Activated CD4-positive, alpha-beta memory T cell treated with anti-CD3 and anti-CD28 coated beads for 36 hours (primary cell): ENCODE results near the gene REST. TPM values are rescaled to one million over a fixed set of nuclear protein-coding genes. Genes with fewer than 3 reads are reported as not detected.
"Not testable (repeated sequence)": the region's sequence is repeated elsewhere in the genome, so short reads cannot be mapped to it uniquely, and the experiment has no call there.

Source experiments
- CTCF ChIA-PET: fragments of 350-600 bp; sonication (Branson Sonifier 250); formaldehyde crosslinking; loops from one replicate; lab custom pipeline; 2021; ENCODE audit warnings: antibody characterized with exemption, inconsistent platforms; lab: Charles Lee
- POLR2A ChIA-PET: fragments of 350-600 bp; sonication (Branson Sonifier 250); formaldehyde crosslinking; loops from one replicate; lab custom pipeline; 2021; ENCODE audit warnings: antibody characterized with exemption; lab: Charles Lee
- DNase-seq: peaks from one replicate; pipeline ENCODE4 v3.0.0-alpha.2; 2020
- H3K27ac Mint-ChIP-seq: one replicate; pipeline ENCODE4 v1.8.0; 2021; ENCODE audit warnings: mixed read lengths
- H3K27me3 Mint-ChIP-seq: one replicate; pipeline ENCODE4 v1.8.0; 2021; ENCODE audit warnings: mixed read lengths
- H3K36me3 Mint-ChIP-seq: one replicate; pipeline ENCODE4 v1.8.0; 2021; ENCODE audit warnings: mixed read lengths
- H3K4me1 Mint-ChIP-seq: one replicate; pipeline ENCODE4 v1.8.0; 2021; ENCODE audit warnings: low read depth, mixed read lengths
- H3K4me3 Mint-ChIP-seq: one replicate; pipeline ENCODE4 v1.8.0; 2021; ENCODE audit warnings: mild to moderate bottlenecking, mixed read lengths
- H3K9me3 Mint-ChIP-seq: one replicate; pipeline ENCODE4 v1.8.0; 2021; ENCODE audit warnings: mixed read lengths
- intact Hi-C: fragments of 100-400 bp; cut with micrococcal nuclease; formaldehyde crosslinking; loops from one replicate; pipeline ENCODE4 v1.15.1; 2023
- total RNA-seq, 2 experiments: library from RNA; stranded (reverse); gene quantifications; one replicate each; pipeline ENCODE4 v1.2.3, GENCODE V29; 2021

Gene REST
- total RNA-seq, 2 experiments from 2014 or later: 46.1 to 47.0 TPM

GRCh38 chr4:56884511-56884910 is 23.2 kb upstream of the REST start:
- H3K27me3 Mint-ChIP-seq: peaks cover 14% of the 10 kb centered on the region
- H3K4me3 Mint-ChIP-seq, POLR2A ChIA-PET, DNase-seq, H3K9me3 Mint-ChIP-seq, H3K36me3 Mint-ChIP-seq, intact Hi-C loops, H3K4me1 Mint-ChIP-seq, H3K27ac Mint-ChIP-seq, CTCF ChIA-PET: not testable (repeated sequence)

GRCh38 chr4:56892691-56893090 is 15.0 kb upstream of the REST start:
- Mint-ChIP-seq H3K4me1 (no peaks in the 10 kb centered on the region), H3K27me3 (peaks cover 2% of the 10 kb centered on the region), H3K9me3 (no peaks in the 10 kb centered on the region), H3K36me3 (no peaks in the 10 kb centered on the region), H3K27ac (no peak overlapping the region), H3K4me3 (no peak overlapping the region)
- ChIA-PET CTCF (no interaction called here), POLR2A (no interaction called here)
- DNase-seq: no peak
- intact Hi-C loops: no loop called here

GRCh38 chr4:56897842-56898241 is 9.9 kb upstream of the REST start:
- H3K4me1 Mint-ChIP-seq, H3K27me3 Mint-ChIP-seq, H3K9me3 Mint-ChIP-seq, DNase-seq, CTCF ChIA-PET, H3K27ac Mint-ChIP-seq, H3K4me3 Mint-ChIP-seq, H3K36me3 Mint-ChIP-seq, intact Hi-C loops: not testable (repeated sequence)
- POLR2A ChIA-PET: interaction anchor here (1.1 kb wide), 1 partner anchor 94 kb away, joined by 3 read pairs; no protein-coding TSS in a partner anchor

GRCh38 chr4:56900186-56900585 is 7.5 kb upstream of the REST start:
- intact Hi-C loops, H3K4me3 Mint-ChIP-seq, H3K9me3 Mint-ChIP-seq, DNase-seq, CTCF ChIA-PET, H3K4me1 Mint-ChIP-seq, H3K27me3 Mint-ChIP-seq, H3K36me3 Mint-ChIP-seq, H3K27ac Mint-ChIP-seq: not testable (repeated sequence)
- POLR2A ChIA-PET: interaction anchor here (0.6 kb wide), 1 partner anchor 142 kb away, joined by 3 read pairs; no protein-coding TSS in a partner anchor

- H3K27me3 Mint-ChIP-seq: no peaks in the 10 kb centered on the region
- POLR2A ChIA-PET: no interaction called here
- CTCF ChIA-PET: interaction anchor here (0.6 kb wide), 1 partner anchor 160 kb away, joined by 3 read pairs; no protein-coding TSS in a partner anchor
- H3K36me3 Mint-ChIP-seq: no peaks in the 10 kb centered on the region
- peaks cover 14% of the 10 kb centered on the region for H3K4me1 Mint-ChIP-seq
- no peak for DNase-seq
- no peaks in the 10 kb centered on the region for H3K9me3 Mint-ChIP-seq
- intact Hi-C loops: no loop called here
- no peak overlapping the region for H3K4me3 Mint-ChIP-seq
- H3K27ac Mint-ChIP-seq: no peak overlapping the region
Observed at GRCh38 chr4:56902703-56903102, 5.0 kb upstream of the REST start.

- H3K27me3 Mint-ChIP-seq: no peaks in the 10 kb centered on the region
- peaks cover 5% of the 10 kb centered on the region for H3K36me3 Mint-ChIP-seq
- no peaks in the 10 kb centered on the region for H3K9me3 Mint-ChIP-seq
- peaks cover 25% of the 10 kb centered on the region for H3K4me1 Mint-ChIP-seq
- H3K27ac Mint-ChIP-seq: no peak overlapping the region
- POLR2A ChIA-PET: interaction anchor here (5.7 kb wide), 1 partner anchor 73 kb away, joined by 70 read pairs; the partner anchor contains the start of genes NOA1 and POLR2B
- H3K4me3 Mint-ChIP-seq: no peak overlapping the region
- intact Hi-C loops: loop anchor here (2.0 to 5.0 kb wide), 4 partner anchors 103 to 518 kb away; partner anchors contain the start of gene AASDH
- no peak for DNase-seq
- CTCF ChIA-PET: interaction anchor here (1.6 kb wide), 1 partner anchor 106 kb away, joined by 3 read pairs; no protein-coding TSS in a partner anchor
Observed at GRCh38 chr4:56905796-56906195, 1.9 kb upstream of the REST start.

- Mint-ChIP-seq H3K4me3 (peak overlapping the region; percentile 88), H3K9me3 (no peaks in the 10 kb centered on the region), H3K27ac (peak overlapping the region; percentile 55), H3K36me3 (peaks cover 12% of the 10 kb centered on the region), H3K4me1 (peaks cover 35% of the 10 kb centered on the region), H3K27me3 (no peaks in the 10 kb centered on the region)
- ChIA-PET CTCF (interaction anchor here (0.6 to 3.4 kb wide), 7 partner anchors 16 to 267 kb away, joined by 3 to 23 read pairs (median 3); partner anchors contain the start of genes NOA1 and POLR2B), POLR2A (interaction anchor here (0.8 to 5.7 kb wide), 2 partner anchors 72 to 471 kb away, joined by 4 to 70 read pairs; partner anchors contain the start of genes NOA1, PAICS and POLR2B)
- peak; percentile 21 for DNase-seq
- intact Hi-C loops: loop anchor here (2.0 to 5.0 kb wide), 4 partner anchors 104 to 519 kb away; partner anchors contain the start of gene AASDH
Observed at GRCh38 chr4:56906489-56907393, 959 bp upstream of the REST start.

- peaks cover 45% of the 10 kb centered on the region for H3K4me1 Mint-ChIP-seq
- ChIA-PET CTCF (interaction anchor here (0.6 to 3.4 kb wide), 5 partner anchors 15 to 98 kb away, joined by 3 to 23 read pairs (median 3); partner anchors contain the start of genes NOA1 and POLR2B), POLR2A (interaction anchor here (0.7 to 5.7 kb wide), 7 partner anchors 13 to 521 kb away, joined by 3 to 70 read pairs (median 5); partner anchors contain the start of genes AASDH, NOA1, PAICS and POLR2B)
- intact Hi-C loops: loop anchor here (1.0 to 5.0 kb wide), 5 partner anchors 69 to 521 kb away; partner anchors contain the start of genes AASDH, NOA1 and PAICS
- peaks cover 15% of the 10 kb centered on the region for H3K36me3 Mint-ChIP-seq
- DNase-seq: peak; percentile 76
- peak overlapping the region; percentile 96 for H3K4me3 Mint-ChIP-seq
- peak overlapping the region; percentile 96 for H3K27ac Mint-ChIP-seq
- H3K27me3 Mint-ChIP-seq: no peaks in the 10 kb centered on the region
- H3K9me3 Mint-ChIP-seq: no peaks in the 10 kb centered on the region
Observed at GRCh38 chr4:56908206-56909085, 746 bp downstream of the REST start.

- DNase-seq: peak; percentile 68
- H3K27ac Mint-ChIP-seq: peak overlapping the region; percentile 96
- POLR2A ChIA-PET: interaction anchor here (0.7 to 5.7 kb wide), 6 partner anchors 12 to 522 kb away, joined by 3 to 70 read pairs (median 5); partner anchors contain the start of genes AASDH, NOA1, PAICS and POLR2B
- H3K4me1 Mint-ChIP-seq: peaks cover 51% of the 10 kb centered on the region
- H3K27me3 Mint-ChIP-seq: no peaks in the 10 kb centered on the region
- no peaks in the 10 kb centered on the region for H3K9me3 Mint-ChIP-seq
- intact Hi-C loops: loop anchor here (1.0 to 5.0 kb wide), 4 partner anchors 68 to 522 kb away; partner anchors contain the start of genes AASDH and NOA1
- H3K4me3 Mint-ChIP-seq: peak overlapping the region; percentile 96
- H3K36me3 Mint-ChIP-seq: peaks cover 16% of the 10 kb centered on the region
- CTCF ChIA-PET: interaction anchor here (1.0 to 3.4 kb wide), 6 partner anchors 11 to 69 kb away, joined by 3 to 23 read pairs (median 3); partner anchors contain the start of genes NOA1 and POLR2B
Observed at GRCh38 chr4:56909086-56909894, 1.6 kb downstream of the REST start.

- intact Hi-C loops: no loop called here
- H3K9me3 Mint-ChIP-seq: no peaks in the 10 kb centered on the region
- peak; percentile 13 for DNase-seq
- H3K27ac Mint-ChIP-seq: peak overlapping the region; percentile 96
- peak overlapping the region; percentile 96 for H3K4me3 Mint-ChIP-seq
- POLR2A ChIA-PET: interaction anchor here (5.7 kb wide), 1 partner anchor 68 kb away, joined by 70 read pairs; the partner anchor contains the start of genes NOA1 and POLR2B
- CTCF ChIA-PET: interaction anchor here (1.1 to 3.4 kb wide), 2 partner anchors 10 to 68 kb away, joined by 3 to 23 read pairs; partner anchors contain the start of genes NOA1 and POLR2B
- no peaks in the 10 kb centered on the region for H3K27me3 Mint-ChIP-seq
- peaks cover 17% of the 10 kb centered on the region for H3K36me3 Mint-ChIP-seq
- peaks cover 56% of the 10 kb centered on the region for H3K4me1 Mint-ChIP-seq
Observed at GRCh38 chr4:56910172-56910967, 2.7 kb downstream of the REST start.
